Spleen (tissue), 11 donors: ENCODE measurements around the gene STAT3. TPM values are rescaled to one million over a fixed set of nuclear protein-coding genes. Genes with fewer than 3 reads are reported as not detected.

Source experiments
- DNase-seq: peaks from one replicate; pipeline ENCODE4 v3.0.0-alpha.2; 2020
- H3K27ac ChIP-seq, 8 donors: fragments of 200-600 bp; sonication (generic) in 7 of 8; 1 replicate in 4 of 8; 2 replicates in 4 of 8; pipeline versions ENCODE4 v1.5.0 to v1.8.0; 2016 to 2021; ENCODE audit warnings: inconsistent platforms in 4 of 8, mild to moderate bottlenecking in 4 of 8, moderate library complexity in 1 of 8
- H3K27me3 ChIP-seq, 7 donors: fragments of 200-600 bp; sonication (generic) in 6 of 7; replicated peaks in 1 of 7; 1 replicate in 4 of 7; 2 replicates in 3 of 7; pipeline versions ENCODE4 v1.5.0 to v1.8.0; 2016 to 2021; ENCODE audit warnings: inconsistent platforms in 3 of 7, mild to moderate bottlenecking in 1 of 7
- H3K36me3 ChIP-seq, 6 donors: fragments of 200-600 bp; sonication (generic) in 5 of 6; 1 replicate in 4 of 6; 2 replicates in 2 of 6; pipeline versions ENCODE4 v1.5.0 to v1.8.0; 2016 to 2021; ENCODE audit warnings: inconsistent platforms in 2 of 6
- H3K4me1 ChIP-seq, 6 donors: fragments of 200-600 bp; sonication (generic) in 5 of 6; 1 replicate in 3 of 6; 2 replicates in 3 of 6; pipeline versions ENCODE4 v1.5.0 to v1.8.0; 2016 to 2021; ENCODE audit warnings: inconsistent platforms in 3 of 6
- H3K4me3 ChIP-seq, 8 donors: fragments of 200-600 bp; sonication (generic) in 7 of 8; 1 replicate in 4 of 8; 2 replicates in 4 of 8; pipeline versions ENCODE4 v1.5.0 to v1.8.0; 2016 to 2021; ENCODE audit warnings: inconsistent platforms in 4 of 8, mild to moderate bottlenecking in 4 of 8, moderate library complexity in 2 of 8
- H3K9me3 ChIP-seq, 8 donors: fragments of 200-600 bp; sonication (generic) in 7 of 8; 1 replicate in 4 of 8; 2 replicates in 4 of 8; pipeline versions ENCODE4 v1.5.0 to v1.8.0; 2016 to 2021; ENCODE audit warnings: inconsistent platforms in 4 of 8
- CTCF ChIP-seq, 11 experiments: fragments of 200-600 bp in 7 of 11; fragments of 450-650 bp in 4 of 11; sonication (generic) in 4 of 11; IDR thresholded peaks in 8 of 11; conservative IDR thresholded peaks in 3 of 11; 1 replicate in 7 of 11; 2 replicates in 4 of 11; pipeline versions ENCODE4 v1.4.0 to v1.8.0; 2016 to 2021; ENCODE audit warnings: antibody characterized with exemption in 11 of 11, inconsistent platforms in 4 of 11, mild to moderate bottlenecking in 1 of 11
- POLR2A ChIP-seq, 3 donors: fragments of 450-650 bp; IDR thresholded peaks; one replicate each; pipeline ENCODE4 v1.5.1; 2017; ENCODE audit warnings: antibody characterized with exemption in 3 of 3, mild to moderate bottlenecking in 1 of 3
- POLR2AphosphoS5 ChIP-seq, 3 donors: sonication (generic); formaldehyde crosslinking; IDR thresholded peaks; one replicate each; pipeline ENCODE4 v1.5.1; 2017; ENCODE audit warnings: antibody characterized with exemption in 3 of 3
- WGBS, 5 donors: extraction: QIAGEN DNeasy Blood & Tissue Kit in 3 of 5; methylation state at CpG; one replicate each; pipeline versions ENCODE4 v1.1.5 to v1.1.7; 2013 to 2018; 5-methylcytosine and 5-hydroxymethylcytosine counted together
- intact Hi-C: fragments of 100-400 bp; cut with DNase I; formaldehyde crosslinking; loops from one replicate; pipeline ENCODE4 v1.15.0; 2023; ENCODE audit warnings: low total_unique reads
- polyA plus RNA-seq, 3 donors: library from polyadenylated mRNA; stranded (reverse); fragments of 200-250 nt; gene quantifications; one replicate each; pipeline ENCODE4 v1.2.1, GENCODE V29; 2013
- total RNA-seq, 7 donors: library from RNA; depleted of rRNA in 3 of 7; stranded (reverse); fragments of >200 nt in 3 of 7; fragmentation: NEBNext Ultra II Directional in 4 of 7; extraction: Animal tissue kit (Norgen Biotek cat#: 25700) in 4 of 7; gene quantifications; one replicate each; pipeline versions ENCODE4 v1.1.0 to v1.2.1, GENCODE V29; 2016 to 2021
- donor health status: healthy with polysubstance abuse.
- donor health status: DM: no; HTN: no; CAD: no; lungs with moderate emphysema.
- donor health status: DM: no; HTN: no; CAD: no.
- donor health status: Bipolar disorder and iron deficiency.
- donor health status: healthy.
- donor health status: DM: no; HTN: no; CAD: no.
- donor health status: DM: yes; HTN: yes; CAD: no.

Gene STAT3
- total and polyA plus RNA-seq, 10 donors = 18.3 to 326 (median 241) TPM

DNA sequence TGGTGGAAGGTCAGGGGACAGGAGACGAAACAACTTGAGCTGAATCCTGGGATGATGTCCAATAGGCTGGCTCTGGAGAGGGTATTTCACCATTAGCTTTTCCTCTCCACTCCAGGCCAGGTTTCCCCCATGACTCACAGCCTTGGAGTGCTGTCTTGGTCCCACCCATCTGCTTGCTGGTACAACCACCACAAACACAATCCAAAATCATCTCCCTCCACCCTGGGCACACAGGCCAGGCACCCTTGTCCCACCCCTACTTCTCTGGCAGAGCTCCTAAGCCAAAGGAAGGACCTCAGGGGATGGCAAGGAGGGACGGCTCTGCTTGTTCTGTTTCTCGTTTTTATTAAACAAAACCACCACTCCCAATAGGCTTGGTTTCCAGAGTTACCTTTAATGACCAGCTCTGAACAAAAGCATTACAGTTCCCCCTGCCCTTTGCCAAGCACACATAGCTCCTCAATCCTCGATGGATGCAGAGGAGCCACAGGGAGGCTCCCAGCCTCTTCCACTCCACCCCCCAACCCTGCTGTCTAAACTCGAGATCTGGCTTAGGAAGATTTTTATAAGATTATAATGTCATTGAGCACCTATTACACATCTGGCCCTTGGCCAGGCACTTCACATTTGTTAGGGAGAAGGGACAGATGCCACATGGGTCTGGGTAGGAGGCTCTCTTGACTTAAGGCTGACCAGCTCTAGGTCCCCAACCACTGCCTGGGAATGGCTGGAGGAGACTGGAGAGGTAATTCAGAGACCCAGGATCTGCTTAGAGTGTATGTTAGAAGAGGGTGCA is 21.5 kb upstream of the STAT3 start:
- Histone ChIP-seq H3K4me1 (peaks cover 29 to 99% (median 70%) of the 10 kb centered on the region in 6 donors), H3K36me3 (peaks cover 0 to 7% (median 3%) of the 10 kb centered on the region in 6 donors), H3K27me3 (no peaks in the 10 kb centered on the region), H3K4me3 (no peak overlapping the region), H3K27ac (peak overlapping the region; percentile 24 to 87 (median 76)), H3K9me3 (no peaks in the 10 kb centered on the region)
- intact Hi-C loops = loop anchor here (5.0 kb wide), 1 partner anchor 87 kb away; no protein-coding TSS in a partner anchor
- no peak for DNase-seq
- TF ChIP-seq POLR2A (IDR thresholded peaks at IDR 0.05) (no peak), CTCF (IDR thresholded peaks at IDR 0.05 in 8 of 11, conservative IDR thresholded peaks at IDR 0.05 in 3 of 11) (no peak), POLR2AphosphoS5 (IDR thresholded peaks at IDR 0.05) (no peak)
- WGBS, 5 donors = 29 to 45% (median 34%) methylated on average over 4 to 5 of the region's 5 CpGs

- Histone ChIP-seq H3K36me3 (peaks cover 0 to 24% (median 11%) of the 10 kb centered on the region in 6 donors), H3K4me3 (no peak overlapping the region), H3K4me1 (peaks cover 24 to 96% (median 62%) of the 10 kb centered on the region in 6 donors), H3K9me3 (no peaks in the 10 kb centered on the region), H3K27me3 (no peaks in the 10 kb centered on the region), H3K27ac (peak overlapping the region in 7 of 8 donors; percentile 72 to 87 (median 80))
- DNase-seq = no peak
- TF ChIP-seq POLR2AphosphoS5 (IDR thresholded peaks at IDR 0.05) (no peak), POLR2A (IDR thresholded peaks at IDR 0.05) (no peak), CTCF (IDR thresholded peaks at IDR 0.05 in 8 of 11, conservative IDR thresholded peaks at IDR 0.05 in 3 of 11) (no peak)
- intact Hi-C loops = loop anchor here (5.0 kb wide), 1 partner anchor 86 kb away; no protein-coding TSS in a partner anchor
- 51 to 77% (median 72%) methylated on average over 2 of the region's 2 CpGs for WGBS, 5 donors
Observed at GRCh38 chr17:42408061-42408460, 19.8 kb upstream of the STAT3 start.

GRCh38 chr17:42407289-42407836 is 19.1 kb upstream of the STAT3 start:
- peak; percentile 93 for DNase-seq
- intact Hi-C loops = loop anchor here (5.0 kb wide), 1 partner anchor 85 kb away; no protein-coding TSS in a partner anchor
- H3K4me3 ChIP-seq = peak overlapping the region in 1 of 8 donors; percentile 4
- TF ChIP-seq POLR2AphosphoS5 (IDR thresholded peaks at IDR 0.05) (peak in 2 of 3 donors; percentile 78 to 86), POLR2A (IDR thresholded peaks at IDR 0.05) (no peak)
- no peaks in the 10 kb centered on the region for H3K9me3 ChIP-seq
- H3K4me1 ChIP-seq = peaks cover 24 to 97% (median 62%) of the 10 kb centered on the region in 6 donors
- H3K36me3 ChIP-seq = peaks cover 0 to 31% (median 11%) of the 10 kb centered on the region in 6 donors
- no peaks in the 10 kb centered on the region for H3K27me3 ChIP-seq
- H3K27ac ChIP-seq = peak overlapping the region in 7 of 8 donors; percentile 72 to 87 (median 80)
- WGBS, 5 donors = 10 to 22% (median 12%) methylated on average over 2 of the region's 2 CpGs

DNA sequence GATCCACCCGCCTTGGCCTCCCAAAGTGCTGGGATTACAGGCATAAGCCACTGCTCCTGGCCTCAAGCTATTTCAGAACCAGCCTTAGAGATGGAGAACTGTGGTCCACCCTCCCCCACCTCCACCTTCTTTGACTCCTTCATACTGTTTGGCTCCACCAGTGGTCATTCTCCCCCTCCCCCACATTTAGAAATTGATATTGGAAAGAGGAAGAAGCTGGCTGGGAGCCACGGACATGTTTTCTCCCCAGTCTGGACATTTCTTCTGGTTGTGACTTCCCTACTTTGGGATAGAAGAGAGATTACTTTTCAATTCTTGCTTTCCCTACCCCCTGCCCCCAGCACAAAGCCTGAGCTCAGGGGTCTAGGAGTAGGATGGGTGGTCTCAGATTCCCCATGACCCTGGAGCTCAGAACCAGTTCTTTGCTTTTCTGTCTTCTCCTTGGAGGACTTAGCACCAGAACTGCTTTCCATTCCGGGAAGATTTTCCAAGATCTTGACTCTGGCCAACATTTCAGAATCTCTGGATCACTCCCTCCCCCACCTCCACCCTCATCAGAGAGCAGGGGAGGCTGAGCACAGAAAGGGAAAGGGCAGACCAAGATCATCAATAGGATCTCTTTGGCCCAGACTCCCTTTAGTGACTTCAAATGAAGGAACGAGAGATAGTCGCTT is 18.5 kb upstream of the STAT3 start:
- no peak for DNase-seq
- H3K4me1 ChIP-seq = peaks cover 20 to 96% (median 59%) of the 10 kb centered on the region in 6 donors

More for the DNA sequence above, 18.5 kb upstream of the STAT3 start:
- intact Hi-C loops = loop anchor here (5.0 kb wide), 1 partner anchor 84 kb away; no protein-coding TSS in a partner anchor
- WGBS, 5 donors = 56 to 74% (median 65%) methylated on average over 5 of the region's 5 CpGs
- peak overlapping the region in 7 of 8 donors; percentile 72 to 87 (median 80) for H3K27ac ChIP-seq
- TF ChIP-seq POLR2AphosphoS5 (IDR thresholded peaks at IDR 0.05) (no peak), CTCF (IDR thresholded peaks at IDR 0.05 in 8 of 11, conservative IDR thresholded peaks at IDR 0.05 in 3 of 11) (no peak), POLR2A (IDR thresholded peaks at IDR 0.05) (no peak)
- no peaks in the 10 kb centered on the region for H3K9me3 ChIP-seq
- H3K4me3 ChIP-seq = peak overlapping the region in 1 of 8 donors; percentile 4
- no peaks in the 10 kb centered on the region for H3K27me3 ChIP-seq
- peaks cover 0 to 32% (median 11%) of the 10 kb centered on the region in 6 donors for H3K36me3 ChIP-seq
